Limb (tissue), 2 donors: ENCODE results near the gene MRPS34.

Source experiments
- DNase-seq, 2 donors: peaks; one replicate each; pipeline ENCODE4 v3.0.0-alpha.2; 2016; ENCODE audit errors: extremely low spot score in 2 of 2

The MRPS34 gene

GRCh38 chr16:1782408-1783264, 9.7 kb upstream of the MRPS34 start, which contains the start of the genes NUBP2 and SPSB3:
Gene NUBP2, plus strand, starts transcription at chr16:1782960. Its CDS starts 61 bp downstream, at chr16:1783021.
Gene SPSB3, minus strand, starts transcription at chr16:1782571. Its CDS starts 1,088 bp downstream, at chr16:1781483.
- DNase-seq: peak; percentile 99 to 100

DNA sequence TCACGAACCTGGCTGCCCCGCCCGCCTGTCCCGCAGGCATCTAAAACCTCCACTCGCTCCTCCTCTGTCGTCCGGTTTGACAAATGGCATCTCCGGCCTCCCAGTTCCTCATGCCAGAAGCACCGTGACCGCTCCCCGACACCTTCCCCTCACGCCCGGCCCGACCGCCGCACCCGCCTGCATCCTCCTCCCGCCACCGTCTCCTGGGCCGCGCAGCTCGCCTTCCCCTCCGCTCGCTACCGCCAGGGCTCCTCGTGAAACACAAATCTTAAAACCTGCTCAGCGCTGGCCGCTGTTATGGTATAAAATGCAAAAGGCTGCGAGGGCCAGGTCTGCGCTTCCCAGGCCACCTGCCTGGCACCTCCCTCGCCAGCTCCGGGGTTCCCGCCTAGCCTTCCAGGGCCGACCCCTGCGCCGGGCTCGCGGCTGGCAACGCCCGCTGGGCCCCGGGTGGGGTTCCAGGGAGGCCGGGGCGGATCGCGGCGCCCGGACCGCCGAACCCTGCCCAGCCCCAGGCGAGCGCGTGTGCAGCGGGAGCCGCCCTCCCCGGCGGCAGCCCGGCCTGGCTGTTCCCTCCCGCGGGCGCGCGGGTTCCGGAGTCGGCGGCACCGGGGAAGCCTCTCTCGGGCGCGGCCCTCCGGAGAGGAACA, 8.9 kb upstream of the MRPS34 start:
- DNase-seq: no peak

GRCh38 chr16:1781254-1781653, 8.3 kb upstream of the MRPS34 start:
- no peak for DNase-seq

DNA sequence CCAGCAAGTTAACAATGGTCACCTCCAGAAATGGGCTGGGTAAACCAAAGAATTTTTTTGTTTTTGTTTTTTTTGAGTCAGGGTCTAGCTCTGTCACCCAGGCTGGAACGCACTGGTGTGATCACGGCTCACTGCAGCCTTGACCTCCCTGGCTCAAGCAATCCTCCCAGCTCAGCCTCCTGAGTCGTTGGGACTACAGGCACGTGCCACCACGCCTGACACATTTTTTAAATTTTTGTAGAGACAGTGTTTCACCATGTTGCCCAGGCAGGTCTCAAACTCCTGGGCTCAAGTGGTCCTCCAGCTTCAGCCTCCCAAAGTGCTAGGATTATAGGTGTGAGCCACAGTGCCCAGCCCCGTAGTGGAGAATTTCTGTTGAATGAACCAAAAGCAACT, 7.7 kb upstream of the MRPS34 start:
- DNase-seq: no peak

DNA sequence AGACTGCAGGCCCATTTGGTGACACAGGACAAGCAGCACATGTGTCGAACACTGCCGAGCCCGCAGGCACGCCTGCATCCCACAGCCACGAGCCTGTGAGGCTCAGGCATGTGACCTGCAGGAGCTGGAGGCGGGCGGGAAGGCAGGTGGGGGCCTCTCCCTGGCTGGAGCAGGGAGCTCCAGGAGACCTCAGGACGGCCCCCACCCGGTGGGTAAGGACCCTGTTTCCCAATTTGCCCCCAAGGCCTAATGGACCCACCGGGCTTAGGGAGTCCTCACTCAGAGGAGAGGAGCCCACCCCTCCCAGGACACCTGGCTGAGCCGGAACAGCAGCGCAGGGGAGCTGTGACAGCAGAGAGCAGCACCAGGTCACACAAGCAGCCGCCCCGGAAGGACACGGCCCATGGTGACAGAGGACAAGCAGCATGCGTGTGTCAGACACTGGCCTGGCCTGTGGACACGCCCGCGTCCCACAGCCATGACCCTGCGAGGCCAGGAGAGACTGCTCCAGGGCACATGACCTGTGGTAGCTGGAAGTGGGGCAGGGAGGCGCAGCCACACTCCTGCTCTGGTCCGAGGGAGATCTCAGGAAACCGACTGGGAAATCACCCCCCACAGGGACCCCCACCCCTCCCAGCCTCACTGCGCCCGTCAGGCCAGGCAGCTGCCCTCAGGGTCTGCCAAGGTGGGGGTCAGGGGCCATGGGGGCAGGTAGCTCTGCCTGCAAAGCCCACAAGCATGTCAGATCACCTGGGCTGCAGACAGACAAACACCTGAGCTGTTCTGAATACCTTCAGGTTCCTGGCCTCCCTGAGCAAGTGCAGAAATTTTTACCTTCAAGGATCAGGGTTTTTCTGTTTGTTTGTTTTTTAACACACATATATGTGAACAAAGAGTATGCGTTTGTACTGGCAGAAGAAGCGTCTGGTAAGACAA, 7.1 kb upstream of the MRPS34 start:
- DNase-seq: no peak

GRCh38 chr16:1779234-1779701, 6.3 kb upstream of the MRPS34 start:
- no peak for DNase-seq

DNA sequence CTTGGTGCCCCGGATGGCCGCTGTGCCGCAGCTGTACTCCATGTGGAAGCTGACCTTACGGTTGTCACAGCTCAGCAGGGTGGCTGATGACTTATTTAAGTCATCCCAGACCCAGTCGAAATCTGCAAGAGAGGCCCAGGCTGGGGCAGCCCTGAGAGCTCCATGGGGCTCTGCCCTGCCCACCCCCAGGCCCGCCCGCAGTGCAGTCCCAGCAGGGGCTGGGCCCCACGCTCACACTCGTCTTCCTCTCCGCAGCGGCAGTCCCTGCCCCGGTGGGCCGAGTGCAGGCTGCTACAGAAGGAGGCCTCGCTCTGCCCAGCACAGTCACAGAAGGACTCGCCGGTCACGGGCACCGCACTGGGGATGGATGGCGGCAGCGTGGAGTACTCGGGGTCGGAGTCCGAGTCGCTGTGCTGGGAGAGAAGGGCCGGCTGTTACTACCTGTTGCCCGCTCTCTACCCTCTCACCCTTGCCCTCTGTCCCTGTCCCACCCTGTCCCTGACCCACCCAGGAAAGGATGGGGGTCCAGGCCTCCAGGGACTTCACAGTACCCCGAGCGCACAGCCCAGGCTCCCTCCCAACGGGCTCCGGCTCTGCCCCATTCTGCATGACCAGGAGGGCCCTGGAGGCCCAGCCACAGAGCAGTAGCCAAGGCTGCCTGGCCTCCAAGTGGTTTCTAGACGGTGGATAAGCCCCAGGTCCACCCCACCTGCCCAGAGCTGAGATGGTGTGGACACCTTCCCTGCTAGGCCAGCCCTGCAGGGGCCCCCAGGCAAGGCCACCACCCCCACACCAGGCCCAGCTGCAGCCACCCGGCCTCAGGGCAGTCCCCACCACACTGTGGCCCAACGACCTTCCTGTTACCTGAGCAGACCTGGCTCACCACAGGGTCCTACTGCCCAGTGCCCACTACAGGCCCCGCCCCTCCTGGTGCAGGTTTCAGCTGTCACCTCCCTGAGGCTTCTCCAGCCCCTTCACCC, 5.6 kb upstream of the MRPS34 start:
- DNase-seq: no peak

DNA sequence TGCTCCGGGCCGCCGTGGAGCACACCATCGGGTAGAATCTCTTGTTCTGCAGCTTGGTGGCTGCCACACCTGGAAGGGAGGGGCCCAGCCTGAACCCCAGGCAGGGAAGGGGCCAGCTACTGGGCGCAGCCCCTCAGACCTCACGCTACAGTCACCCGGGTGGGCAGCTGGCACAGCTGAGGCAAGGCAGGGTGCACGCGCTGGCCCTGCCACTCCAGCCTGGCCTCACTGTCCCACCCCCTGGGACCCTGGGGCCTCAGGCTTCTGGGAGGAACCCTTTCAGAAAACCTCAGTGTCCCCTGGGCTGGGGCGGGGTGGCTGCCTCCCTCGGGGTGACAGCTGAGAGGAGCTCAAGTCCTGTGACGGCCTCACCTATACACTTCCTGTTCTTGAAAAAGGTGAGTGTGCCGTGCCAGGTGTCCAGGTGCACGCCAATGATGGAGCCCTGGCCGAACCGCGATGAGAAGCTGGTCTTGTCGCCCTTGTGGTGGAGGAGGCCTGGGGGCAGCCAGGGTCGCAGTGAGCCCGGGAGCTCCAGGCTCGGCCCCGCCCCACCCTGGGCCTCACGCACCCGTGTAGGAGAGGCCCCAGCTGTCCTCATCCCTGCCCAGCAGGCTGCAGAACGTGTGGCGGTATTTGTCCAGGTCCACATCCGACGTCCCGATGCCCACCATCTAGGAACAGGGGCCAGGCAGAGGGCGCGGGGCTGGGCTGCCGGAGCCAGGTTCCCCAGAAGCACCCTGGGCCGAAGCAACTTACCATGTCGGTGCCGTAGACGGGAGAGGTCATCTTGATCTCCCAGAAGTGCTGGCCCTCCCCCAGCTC, 4.7 kb upstream of the MRPS34 start:
- DNase-seq: no peak

DNA sequence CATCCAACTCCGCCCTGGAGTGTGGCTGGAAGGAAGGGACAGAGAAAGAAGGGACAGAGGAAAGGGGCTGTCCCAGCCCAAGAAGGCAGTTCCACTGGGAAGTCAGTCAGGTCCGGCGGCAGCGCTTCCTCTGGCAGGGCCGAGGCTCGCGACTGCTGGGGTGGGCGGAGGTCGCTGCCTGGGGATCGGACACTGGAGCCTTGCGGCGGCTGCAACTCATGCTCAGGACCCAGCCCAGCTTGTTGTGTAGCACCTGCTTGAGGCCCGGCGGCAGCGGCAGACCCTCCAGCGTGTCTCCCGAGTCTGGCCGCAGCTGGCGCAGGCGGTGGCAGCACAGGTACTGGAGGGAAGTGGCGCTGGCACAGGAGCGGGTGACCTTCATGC, 4.0 kb upstream of the MRPS34 start:
- no peak for DNase-seq

DNA sequence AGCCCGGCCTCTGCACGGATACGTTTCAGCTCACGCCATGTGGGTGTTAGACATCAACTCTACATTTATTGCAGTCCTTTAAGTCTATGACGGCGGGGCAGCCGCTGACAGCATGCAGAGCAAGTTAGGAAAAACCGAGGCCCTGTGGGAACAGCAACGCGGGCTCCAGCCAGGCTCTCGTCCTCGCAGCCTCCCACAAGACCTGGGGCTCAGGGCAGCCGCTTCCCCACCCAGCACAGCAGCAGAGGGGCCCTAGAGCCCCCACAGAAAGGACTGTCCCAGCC, 3.7 kb upstream of the MRPS34 start:
- DNase-seq: no peak

DNA sequence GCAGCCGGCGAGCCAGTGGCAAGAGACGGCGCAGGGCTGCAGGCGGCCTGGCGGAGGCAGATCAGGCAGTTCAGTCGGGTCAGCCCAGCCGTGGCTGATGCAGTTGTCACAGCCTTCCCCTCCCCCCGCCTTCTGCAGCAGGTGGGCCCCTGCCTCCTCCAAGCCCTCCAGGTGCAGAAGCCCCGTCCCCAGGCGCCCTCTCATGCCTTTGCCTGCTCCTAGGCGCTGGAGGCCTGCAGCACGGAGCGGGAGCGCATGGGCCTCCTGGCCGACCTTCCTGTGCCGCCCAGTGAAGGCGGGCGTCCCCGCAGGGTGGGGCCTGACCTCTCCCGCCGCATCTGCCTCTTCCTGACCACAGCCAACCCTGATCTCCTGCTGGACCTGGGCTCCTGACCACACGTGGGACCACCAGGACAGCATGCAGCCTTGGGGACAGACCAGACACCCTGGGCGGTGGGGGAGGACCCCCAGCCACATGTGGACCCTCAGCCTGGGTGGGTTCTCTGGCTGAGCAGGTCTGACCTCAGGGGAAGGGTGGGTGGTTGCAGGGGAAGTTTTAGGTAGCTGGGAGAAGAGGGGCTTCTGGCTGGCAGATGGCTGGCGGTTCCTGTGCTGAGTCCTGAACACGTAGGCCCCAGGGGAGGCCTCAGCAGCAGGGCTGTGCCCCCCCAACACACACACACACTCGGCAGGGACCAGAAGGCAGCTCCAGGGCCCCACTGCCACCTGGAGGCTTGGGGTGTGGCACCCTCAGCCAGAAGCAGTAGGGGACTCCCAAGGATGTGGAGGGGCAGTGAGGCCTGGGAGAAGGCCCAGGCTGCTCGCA, 3.1 kb upstream of the MRPS34 start:
- DNase-seq: no peak

- DNase-seq: no peak
Observed at GRCh38 chr16:1775006-1775845, 2.3 kb upstream of the MRPS34 start.

- no peak for DNase-seq
Observed at GRCh38 chr16:1774448-1774780, 1.5 kb upstream of the MRPS34 start.

DNA sequence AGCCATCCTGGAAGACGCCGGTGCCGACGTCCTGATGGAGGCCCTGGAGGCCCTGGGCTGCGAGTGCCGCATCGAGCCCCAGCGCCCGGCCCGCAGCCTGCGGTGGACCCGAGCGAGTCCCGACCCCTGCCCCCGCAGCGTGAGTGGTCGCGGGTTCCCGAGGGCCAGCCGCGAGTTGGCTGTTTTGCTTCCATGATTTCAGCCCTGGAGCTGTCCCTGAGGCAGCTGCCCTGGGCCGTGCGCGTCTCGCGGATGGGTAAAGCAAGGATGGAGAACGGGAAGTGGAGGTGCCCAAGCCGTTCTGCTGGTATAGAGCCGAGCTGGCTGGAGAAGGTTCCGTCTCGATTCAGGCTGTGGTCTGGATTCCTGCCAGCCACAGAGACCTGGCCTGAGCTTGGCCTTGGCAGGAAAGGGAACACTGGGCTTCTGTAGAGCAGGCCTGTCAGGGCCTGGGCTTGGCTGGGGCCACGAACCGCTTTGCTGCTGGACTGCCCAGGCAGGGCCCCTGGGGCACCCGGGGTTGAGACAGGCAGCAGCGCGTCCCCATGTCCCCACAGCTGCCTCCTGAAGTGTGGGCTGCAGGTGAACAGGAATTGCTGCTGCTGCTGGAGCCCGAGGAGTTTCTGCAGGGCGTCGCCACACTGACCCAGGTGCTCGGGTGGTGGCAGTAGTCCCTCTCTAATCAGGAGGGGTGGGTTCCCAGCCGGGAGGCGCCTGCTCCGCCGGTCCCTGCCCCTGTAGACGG, 941 bp upstream of the MRPS34 start:
- DNase-seq: no peak

- DNase-seq: peak in 1 of 2 donors; percentile 68
Observed at GRCh38 chr16:1772362-1772907, 499 bp downstream of the MRPS34 start, which contains the start of gene EME2. Gene EME2, plus strand, starts transcription at chr16:1772810. Its CDS starts 418 bp downstream, at chr16:1773228.

DNA sequence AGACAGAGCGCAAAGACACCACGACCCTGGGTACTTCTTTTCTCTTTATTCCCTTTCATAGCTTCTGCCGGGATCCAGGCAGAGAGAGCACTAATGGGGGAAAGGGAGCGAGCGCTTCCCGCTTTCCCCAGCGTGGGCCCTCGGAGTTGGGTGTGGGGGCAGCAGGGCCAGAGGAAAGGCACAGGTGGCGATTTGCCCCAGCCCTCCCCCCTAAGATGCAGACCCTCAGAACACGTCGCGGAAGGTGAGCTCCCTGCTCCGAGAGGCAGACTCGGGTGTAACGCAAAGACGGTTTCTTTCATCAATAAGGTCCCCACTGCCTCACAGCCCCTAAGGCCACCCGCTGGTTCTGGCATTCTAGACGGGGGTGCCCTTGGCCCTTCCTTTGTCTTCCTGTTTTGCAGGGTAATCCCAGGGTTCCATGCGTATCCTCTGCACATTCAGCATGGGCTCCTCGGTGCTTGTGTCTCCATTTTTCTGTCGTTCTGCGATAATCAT, 1.0 kb downstream of the MRPS34 start:
- DNase-seq: no peak
